ENCODE results near the gene CLUH. TPM values are rescaled to one million over a fixed set of nuclear protein-coding genes. Genes with fewer than 3 reads are reported as not detected.

Gene CLUH
- polyA plus RNA-seq, 1 donor (not counting 4 experiments of a cell fraction or from before 2014, with no cell fraction given) = 24.0 TPM

DNA sequence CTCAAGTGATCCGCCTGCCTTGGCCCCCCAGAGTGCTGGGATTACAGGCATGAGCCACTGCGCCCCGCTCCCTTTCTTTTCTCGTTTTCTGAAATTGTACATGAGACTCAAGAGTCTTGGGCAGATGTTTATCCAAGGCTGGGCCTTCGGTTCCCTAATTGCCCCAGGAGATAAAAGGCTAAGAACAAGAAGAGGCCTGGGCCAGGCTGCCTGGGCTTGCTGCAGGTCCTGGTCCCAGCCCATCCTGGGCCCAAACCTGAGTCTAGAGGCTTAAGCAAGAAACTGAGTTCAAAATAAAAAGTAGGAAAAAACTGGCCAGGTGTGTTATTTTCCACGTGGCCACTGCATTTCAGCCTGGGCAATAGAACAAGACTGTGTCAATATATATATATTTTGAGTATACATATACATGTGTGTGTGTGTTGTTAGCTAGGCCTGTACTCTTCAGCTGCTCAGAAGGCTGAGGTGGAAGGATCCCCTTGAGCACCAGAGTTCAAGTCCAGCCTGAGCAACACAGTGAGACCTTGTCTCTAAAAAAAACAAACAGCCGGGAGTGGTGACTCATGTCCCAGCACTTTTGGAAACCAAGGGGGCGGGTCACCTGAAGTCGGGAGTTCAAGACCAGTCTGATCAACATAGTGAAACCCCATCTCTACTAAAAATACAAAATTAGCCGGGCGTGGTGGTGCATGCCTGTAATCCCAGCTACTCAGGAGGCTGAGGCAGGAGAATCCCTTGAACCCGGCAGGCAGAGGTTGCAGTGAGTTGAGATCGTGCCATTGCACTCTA, 6.8 kb upstream of the CLUH start:
- H3K27me3 ChIP-seq (ENCODE audit: control insufficient read depth, extremely low read depth, insufficient read depth, low read length) = peaks cover 8% of the 10 kb centered on the region
- H3K9ac ChIP-seq (ENCODE audit: control insufficient read depth, extremely low read depth, insufficient read depth, low read length) = no peak overlapping the region
- H4K20me1 ChIP-seq (ENCODE audit: control insufficient read depth, extremely low read depth, insufficient read depth, low read length) = no peaks in the 10 kb centered on the region
- no peak overlapping the region for H3K4me2 ChIP-seq (ENCODE audit: control insufficient read depth, extremely low read depth, insufficient read depth, low read depth, low read length)
- TF ChIP-seq, protein P1, sequence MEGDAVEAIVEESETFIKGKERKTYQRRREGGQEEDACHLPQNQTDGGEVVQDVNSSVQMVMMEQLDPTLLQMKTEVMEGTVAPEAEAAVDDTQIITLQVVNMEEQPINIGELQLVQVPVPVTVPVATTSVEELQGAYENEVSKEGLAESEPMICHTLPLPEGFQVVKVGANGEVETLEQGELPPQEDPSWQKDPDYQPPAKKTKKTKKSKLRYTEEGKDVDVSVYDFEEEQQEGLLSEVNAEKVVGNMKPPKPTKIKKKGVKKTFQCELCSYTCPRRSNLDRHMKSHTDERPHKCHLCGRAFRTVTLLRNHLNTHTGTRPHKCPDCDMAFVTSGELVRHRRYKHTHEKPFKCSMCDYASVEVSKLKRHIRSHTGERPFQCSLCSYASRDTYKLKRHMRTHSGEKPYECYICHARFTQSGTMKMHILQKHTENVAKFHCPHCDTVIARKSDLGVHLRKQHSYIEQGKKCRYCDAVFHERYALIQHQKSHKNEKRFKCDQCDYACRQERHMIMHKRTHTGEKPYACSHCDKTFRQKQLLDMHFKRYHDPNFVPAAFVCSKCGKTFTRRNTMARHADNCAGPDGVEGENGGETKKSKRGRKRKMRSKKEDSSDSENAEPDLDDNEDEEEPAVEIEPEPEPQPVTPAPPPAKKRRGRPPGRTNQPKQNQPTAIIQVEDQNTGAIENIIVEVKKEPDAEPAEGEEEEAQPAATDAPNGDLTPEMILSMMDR (optimal IDR thresholded peaks at IDR 0.05 in 1 of 3, IDR thresholded peaks at IDR 0.05 in 1 of 3, conservative IDR thresholded peaks at IDR 0.05 in 1 of 3; ENCODE audit: extremely low read depth in 1 of 3, insufficient read depth in 2 of 3, low read length in 3 of 3) = no peak
- TF ChIP-seq EZH2 (IDR thresholded peaks at IDR 0.05; ENCODE audit: low read length) = no peak
- no peaks in the 10 kb centered on the region for H3K4me1 ChIP-seq (ENCODE audit: control insufficient read depth, extremely low read depth, insufficient read depth, low read length)
- no peak for DNase-seq (ENCODE audit: low read depth, low spot score)
- H3K9me1 ChIP-seq (ENCODE audit: control insufficient read depth, extremely low read depth, insufficient read depth, low read length) = no peaks in the 10 kb centered on the region
- no peaks in the 10 kb centered on the region for H3K9me3 ChIP-seq (ENCODE audit: control insufficient read depth, low read depth, low read length)
- FAIRE-seq = no peak
- H3K27ac ChIP-seq (ENCODE audit: control insufficient read depth, insufficient read depth, low read length) = no peak overlapping the region
- H3K4me3 ChIP-seq (ENCODE audit: control insufficient read depth in 2 of 3, extremely low read depth in 1 of 3, insufficient read depth in 2 of 3, low read depth in 1 of 3, low read length in 3 of 3) = no peak overlapping the region
- H2AFZ ChIP-seq (ENCODE audit: control insufficient read depth, low read length) = no peak overlapping the region
- H3K79me2 ChIP-seq (ENCODE audit: control insufficient read depth, insufficient read depth, low read length) = no peaks in the 10 kb centered on the region
- dilution Hi-C loops (cut with MboI; ENCODE audit: extremely low pct_ligation_motif_present, low sequenced_read_pairs) = no loop called here
- H3K36me3 ChIP-seq (ENCODE audit: control insufficient read depth in 2 of 2, extremely low read depth in 1 of 2, insufficient read depth in 2 of 2, low read length in 2 of 2) = no peaks in the 10 kb centered on the region

DNA sequence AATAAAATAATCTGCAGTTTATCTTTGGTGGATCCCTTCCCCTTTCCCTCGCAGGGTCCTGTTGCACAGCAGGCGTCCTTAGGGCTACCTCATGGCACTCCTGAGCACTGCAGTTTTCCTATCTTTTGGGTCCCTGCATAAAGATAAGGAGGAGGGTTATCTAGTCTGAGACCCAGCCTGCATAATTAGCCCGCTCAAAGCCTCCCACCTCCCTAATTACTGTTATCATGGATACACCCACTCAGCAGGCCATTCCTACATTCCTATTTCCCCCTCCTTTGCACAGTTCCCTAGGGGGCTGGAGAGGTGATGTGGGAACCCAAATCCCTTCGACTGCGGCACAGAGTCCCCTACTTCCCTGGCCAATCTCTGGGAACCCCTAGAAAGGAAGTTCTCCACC, 5.1 kb upstream of the CLUH start:
- H3K9ac ChIP-seq (ENCODE audit: control insufficient read depth, extremely low read depth, insufficient read depth, low read length) = no peak overlapping the region
- no peak overlapping the region for H2AFZ ChIP-seq (ENCODE audit: control insufficient read depth, low read length)
- dilution Hi-C loops (cut with MboI; ENCODE audit: extremely low pct_ligation_motif_present, low sequenced_read_pairs) = no loop called here
- H3K4me3 ChIP-seq (ENCODE audit: control insufficient read depth in 2 of 3, extremely low read depth in 1 of 3, insufficient read depth in 2 of 3, low read depth in 1 of 3, low read length in 3 of 3) = no peak overlapping the region
- H3K79me2 ChIP-seq (ENCODE audit: control insufficient read depth, insufficient read depth, low read length) = peaks cover 6% of the 10 kb centered on the region
- H3K9me3 ChIP-seq (ENCODE audit: control insufficient read depth, low read depth, low read length) = no peaks in the 10 kb centered on the region
- no peaks in the 10 kb centered on the region for H4K20me1 ChIP-seq (ENCODE audit: control insufficient read depth, extremely low read depth, insufficient read depth, low read length)
- H3K4me1 ChIP-seq (ENCODE audit: control insufficient read depth, extremely low read depth, insufficient read depth, low read length) = peaks cover 10% of the 10 kb centered on the region
- FAIRE-seq (no peak), DNase-seq (ENCODE audit: low read depth, low spot score) (no peak)
- TF ChIP-seq, protein P1 (optimal IDR thresholded peaks at IDR 0.05 in 1 of 3, IDR thresholded peaks at IDR 0.05 in 1 of 3, conservative IDR thresholded peaks at IDR 0.05 in 1 of 3; ENCODE audit: extremely low read depth in 1 of 3, insufficient read depth in 2 of 3, low read length in 3 of 3) = no peak
- no peak for TF ChIP-seq EZH2 (IDR thresholded peaks at IDR 0.05; ENCODE audit: low read length)
- no peaks in the 10 kb centered on the region for H3K9me1 ChIP-seq (ENCODE audit: control insufficient read depth, extremely low read depth, insufficient read depth, low read length)
- no peaks in the 10 kb centered on the region for H3K36me3 ChIP-seq (ENCODE audit: control insufficient read depth in 2 of 2, extremely low read depth in 1 of 2, insufficient read depth in 2 of 2, low read length in 2 of 2)
- H3K4me2 ChIP-seq (ENCODE audit: control insufficient read depth, extremely low read depth, insufficient read depth, low read depth, low read length) = no peak overlapping the region
- no peak overlapping the region for H3K27ac ChIP-seq (ENCODE audit: control insufficient read depth, insufficient read depth, low read length)
- H3K27me3 ChIP-seq (ENCODE audit: control insufficient read depth, extremely low read depth, insufficient read depth, low read length) = no peaks in the 10 kb centered on the region

Measured in keratinocyte (primary cell).